Measurements from ENCODE around the gene SSPN. TPM values are rescaled to one million over a fixed set of nuclear protein-coding genes. Genes with fewer than 3 reads are reported as not detected.

The SSPN gene
- total RNA-seq, 1 experiment from 2014 or later: not detected

DNA sequence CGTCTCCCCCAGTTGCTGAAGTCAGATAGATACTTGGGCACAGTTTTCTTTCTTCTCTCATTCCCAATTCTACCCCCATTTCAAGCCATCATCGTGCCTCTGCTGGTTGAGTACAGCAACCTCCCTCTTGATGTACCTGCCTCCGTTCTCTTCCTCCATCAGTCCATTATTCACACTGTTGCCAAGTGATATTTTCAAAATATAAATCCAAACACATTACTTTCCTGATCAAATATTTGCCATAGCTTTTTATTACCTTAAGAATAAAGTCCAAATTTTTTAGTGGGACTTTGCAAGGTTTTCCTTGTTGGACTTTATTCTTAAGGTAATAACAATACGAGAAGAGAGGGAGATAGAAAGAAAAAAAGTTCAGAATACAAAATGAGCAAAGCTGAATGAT is 18.6 kb upstream of the SSPN start:
- no peaks in the 10 kb centered on the region for H3K27me3 ChIP-seq (ENCODE audit: low read length)
- no peaks in the 10 kb centered on the region for H3K9me3 ChIP-seq (ENCODE audit: low read length)
- no peaks in the 10 kb centered on the region for H3K9me2 ChIP-seq (replicated peaks; ENCODE audit: insufficient read depth, low read length)
- H3K79me2 ChIP-seq (ENCODE audit: low read length): no peaks in the 10 kb centered on the region
- H3K27ac ChIP-seq (ENCODE audit: low read length): no peak overlapping the region
- no peak for DNase-seq
- H3K4me2 ChIP-seq (ENCODE audit: low read depth, low read length, poor library complexity, severe bottlenecking): no peak overlapping the region
- no peak overlapping the region for H3K9ac ChIP-seq (ENCODE audit: low read length)
- H3K4me1 ChIP-seq (ENCODE audit: low read length): no peaks in the 10 kb centered on the region
- no peaks in the 10 kb centered on the region for H4K20me1 ChIP-seq (ENCODE audit: insufficient read depth, low read depth, low read length)
- no peak overlapping the region for H3K4me3 ChIP-seq (ENCODE audit: low read length)
- H3K36me3 ChIP-seq (ENCODE audit: insufficient read depth, low read length): no peaks in the 10 kb centered on the region
- no peak overlapping the region for H2AFZ ChIP-seq (ENCODE audit: low read length)

DNA sequence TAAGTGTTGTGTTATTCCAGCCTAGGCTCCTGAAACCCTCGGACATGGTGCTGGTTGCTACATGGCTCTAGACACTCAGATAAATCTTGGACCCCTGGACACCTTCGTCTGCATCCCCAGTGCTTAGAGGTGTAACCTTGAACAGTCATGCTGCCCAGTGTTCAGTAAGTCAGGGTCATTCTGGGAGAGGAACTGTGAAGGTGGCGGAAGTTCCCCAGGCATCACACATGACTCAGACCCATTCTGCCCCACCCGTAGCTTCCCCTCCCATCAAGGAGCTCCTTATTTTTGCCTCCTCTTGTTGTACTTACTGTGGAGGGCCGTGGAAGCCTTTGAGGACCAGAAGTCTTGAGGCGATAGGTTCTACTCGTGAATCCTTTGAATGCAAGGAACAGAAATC is 18.1 kb upstream of the SSPN start:
- H3K9me3 ChIP-seq (ENCODE audit: low read length): no peaks in the 10 kb centered on the region
- no peaks in the 10 kb centered on the region for H4K20me1 ChIP-seq (ENCODE audit: insufficient read depth, low read depth, low read length)
- no peak overlapping the region for H2AFZ ChIP-seq (ENCODE audit: low read length)
- H3K27ac ChIP-seq (ENCODE audit: low read length): no peak overlapping the region
- no peak overlapping the region for H3K9ac ChIP-seq (ENCODE audit: low read length)
- H3K4me2 ChIP-seq (ENCODE audit: low read depth, low read length, poor library complexity, severe bottlenecking): no peak overlapping the region
- H3K4me1 ChIP-seq (ENCODE audit: low read length): no peaks in the 10 kb centered on the region
- no peaks in the 10 kb centered on the region for H3K79me2 ChIP-seq (ENCODE audit: low read length)
- no peaks in the 10 kb centered on the region for H3K9me2 ChIP-seq (replicated peaks; ENCODE audit: insufficient read depth, low read length)
- no peaks in the 10 kb centered on the region for H3K36me3 ChIP-seq (ENCODE audit: insufficient read depth, low read length)
- H3K4me3 ChIP-seq (ENCODE audit: low read length): no peak overlapping the region
- no peak for DNase-seq
- no peaks in the 10 kb centered on the region for H3K27me3 ChIP-seq (ENCODE audit: low read length)

DNA sequence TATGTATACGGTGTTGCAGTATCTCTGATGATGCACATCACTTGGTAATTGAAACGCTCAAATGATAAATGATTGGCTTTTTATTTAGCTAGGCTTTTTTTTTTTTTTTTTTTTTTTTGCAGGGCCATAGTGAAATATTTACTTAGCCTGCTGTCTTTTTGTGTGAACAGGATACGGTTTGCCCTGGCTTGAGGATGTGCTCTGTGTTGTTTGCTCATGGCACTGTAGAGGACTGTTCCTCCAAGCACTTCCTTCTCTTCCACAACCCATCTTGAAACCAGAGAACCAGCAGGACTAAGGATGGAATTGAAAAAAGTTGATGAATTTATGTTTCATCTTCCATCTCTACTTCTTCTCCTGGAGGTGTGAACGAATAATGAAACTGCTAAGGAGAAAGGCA is 15.5 kb upstream of the SSPN start:
- H3K9me3 ChIP-seq (ENCODE audit: low read length): no peaks in the 10 kb centered on the region
- H3K9me2 ChIP-seq (replicated peaks; ENCODE audit: insufficient read depth, low read length): no peaks in the 10 kb centered on the region
- no peak for DNase-seq
- H3K27ac ChIP-seq (ENCODE audit: low read length): no peak overlapping the region
- H3K9ac ChIP-seq (ENCODE audit: low read length): no peak overlapping the region
- no peak overlapping the region for H3K4me3 ChIP-seq (ENCODE audit: low read length)
- H4K20me1 ChIP-seq (ENCODE audit: insufficient read depth, low read depth, low read length): no peaks in the 10 kb centered on the region
- no peak overlapping the region for H2AFZ ChIP-seq (ENCODE audit: low read length)
- H3K4me2 ChIP-seq (ENCODE audit: low read depth, low read length, poor library complexity, severe bottlenecking): no peak overlapping the region
- no peaks in the 10 kb centered on the region for H3K27me3 ChIP-seq (ENCODE audit: low read length)
- H3K4me1 ChIP-seq (ENCODE audit: low read length): no peaks in the 10 kb centered on the region
- no peaks in the 10 kb centered on the region for H3K36me3 ChIP-seq (ENCODE audit: insufficient read depth, low read length)
- no peaks in the 10 kb centered on the region for H3K79me2 ChIP-seq (ENCODE audit: low read length)

DNA sequence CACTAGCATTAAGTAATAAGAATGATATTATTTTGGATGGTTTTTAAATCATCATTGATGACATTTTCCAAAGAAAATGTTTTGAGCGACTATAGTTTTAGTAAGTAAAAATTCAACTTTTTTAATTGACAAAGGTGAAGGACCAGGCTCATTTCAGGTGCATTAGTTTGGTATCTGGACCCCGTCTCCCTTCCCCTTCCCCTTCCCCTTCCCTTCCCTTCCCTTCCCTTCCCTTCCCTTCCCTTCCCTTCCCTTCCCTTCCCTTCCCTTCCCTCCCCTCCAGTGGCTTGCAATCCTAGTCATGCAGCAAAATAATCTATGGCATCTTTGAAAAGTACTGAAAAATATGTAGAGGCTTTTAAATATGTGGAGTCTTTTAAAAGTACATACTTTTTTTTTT is 13.0 kb upstream of the SSPN start:
- no peak overlapping the region for H3K4me2 ChIP-seq (ENCODE audit: low read depth, low read length, poor library complexity, severe bottlenecking)
- no peak overlapping the region for H3K4me3 ChIP-seq (ENCODE audit: low read length)
- no peaks in the 10 kb centered on the region for H4K20me1 ChIP-seq (ENCODE audit: insufficient read depth, low read depth, low read length)
- no peaks in the 10 kb centered on the region for H3K9me2 ChIP-seq (replicated peaks; ENCODE audit: insufficient read depth, low read length)
- H3K27me3 ChIP-seq (ENCODE audit: low read length): no peaks in the 10 kb centered on the region
- no peaks in the 10 kb centered on the region for H3K4me1 ChIP-seq (ENCODE audit: low read length)
- H3K9me3 ChIP-seq (ENCODE audit: low read length): no peaks in the 10 kb centered on the region
- no peaks in the 10 kb centered on the region for H3K79me2 ChIP-seq (ENCODE audit: low read length)
- no peak overlapping the region for H2AFZ ChIP-seq (ENCODE audit: low read length)
- no peak overlapping the region for H3K27ac ChIP-seq (ENCODE audit: low read length)
- no peaks in the 10 kb centered on the region for H3K36me3 ChIP-seq (ENCODE audit: insufficient read depth, low read length)
- H3K9ac ChIP-seq (ENCODE audit: low read length): no peak overlapping the region
- DNase-seq: no peak

DNA sequence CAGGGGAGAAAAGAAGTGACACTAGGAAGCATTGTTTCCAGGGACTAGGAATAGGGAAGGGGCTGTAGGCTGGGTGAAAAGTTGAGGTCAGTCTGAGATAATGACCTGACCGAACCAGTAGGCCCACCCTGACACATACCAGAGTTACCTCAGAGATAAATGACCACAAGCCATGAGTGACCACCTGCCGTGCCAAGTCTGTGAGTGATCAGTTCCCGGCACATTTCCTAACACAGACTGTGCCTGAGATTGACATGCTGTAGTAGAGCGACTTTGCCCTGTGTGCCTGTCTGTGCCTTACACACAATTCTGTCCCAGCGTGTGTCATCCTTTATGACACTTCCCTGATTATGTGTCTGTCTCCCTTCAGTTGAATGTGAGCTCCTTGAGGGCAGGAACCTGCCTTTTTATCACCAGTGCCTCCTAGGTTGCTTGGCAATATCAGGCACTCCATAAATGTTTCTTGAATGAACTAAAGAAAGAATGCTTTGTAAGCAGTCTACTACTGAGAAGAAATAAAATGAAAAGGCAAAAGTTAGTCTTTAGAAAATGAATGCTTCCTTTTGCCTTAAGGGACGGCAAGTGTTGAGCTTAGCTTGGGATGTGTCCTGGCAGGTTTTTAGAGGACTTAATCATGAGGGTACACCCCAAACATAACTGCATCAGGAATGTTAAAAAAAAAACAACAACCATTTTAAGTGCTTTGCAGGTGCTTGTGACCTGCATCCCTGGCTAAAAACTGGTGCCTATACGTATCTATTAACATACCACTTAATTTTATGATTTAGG is 9.6 kb upstream of the SSPN start:
- Histone ChIP-seq H3K4me1 (ENCODE audit: low read length) (no peaks in the 10 kb centered on the region), H3K36me3 (ENCODE audit: insufficient read depth, low read length) (no peaks in the 10 kb centered on the region), H3K9ac (ENCODE audit: low read length) (no peak overlapping the region), H3K4me3 (ENCODE audit: low read length) (no peak overlapping the region), H3K9me3 (ENCODE audit: low read length) (no peaks in the 10 kb centered on the region), H3K4me2 (ENCODE audit: low read depth, low read length, poor library complexity, severe bottlenecking) (no peak overlapping the region), H3K79me2 (ENCODE audit: low read length) (no peaks in the 10 kb centered on the region), H4K20me1 (ENCODE audit: insufficient read depth, low read depth, low read length) (no peaks in the 10 kb centered on the region), H3K27ac (ENCODE audit: low read length) (no peak overlapping the region), H2AFZ (ENCODE audit: low read length) (no peak overlapping the region), H3K9me2 (replicated peaks; ENCODE audit: insufficient read depth, low read length) (no peaks in the 10 kb centered on the region), H3K27me3 (ENCODE audit: low read length) (no peaks in the 10 kb centered on the region)
- no peak for DNase-seq

DNA sequence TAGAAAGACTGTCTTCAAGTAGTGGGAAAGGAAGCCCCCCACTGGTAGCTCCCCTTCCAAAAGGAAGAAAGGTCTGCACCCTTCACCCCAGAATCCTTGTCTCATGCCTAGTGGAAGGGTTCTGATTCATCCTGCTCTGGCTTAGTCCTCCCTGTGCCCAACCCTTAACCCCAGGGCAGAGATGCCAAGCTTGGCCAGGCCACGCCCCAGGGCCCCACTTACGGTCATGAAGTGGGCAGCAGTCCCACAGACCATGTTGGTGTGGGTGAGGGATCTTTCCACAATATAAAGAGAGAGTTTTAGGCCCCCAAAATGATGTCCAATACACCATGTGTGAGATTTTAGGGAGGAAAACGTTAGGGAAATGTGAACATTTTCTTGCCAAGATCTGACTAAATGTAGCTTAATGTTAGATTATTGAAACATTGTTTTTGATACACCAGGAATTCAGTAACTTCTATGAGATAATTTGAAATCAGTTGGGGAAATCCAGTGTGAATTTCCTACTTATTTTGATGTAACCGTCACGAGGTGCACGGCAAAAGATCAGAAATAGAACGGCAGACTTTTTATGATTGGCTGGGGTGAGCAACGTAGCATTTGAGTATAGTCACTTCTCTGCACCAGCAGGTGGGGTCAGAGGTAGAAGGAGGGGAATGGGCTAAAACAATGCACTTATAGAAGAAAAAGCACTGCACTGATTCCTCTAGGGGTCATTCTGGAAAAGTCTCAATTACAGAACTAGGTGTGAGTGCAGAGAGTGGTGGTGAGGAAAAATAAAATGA is 8.2 kb upstream of the SSPN start:
- DNase-seq: peak; percentile 51
- Histone ChIP-seq H3K9me2 (replicated peaks; ENCODE audit: insufficient read depth, low read length) (no peaks in the 10 kb centered on the region), H3K4me1 (ENCODE audit: low read length) (no peaks in the 10 kb centered on the region), H4K20me1 (ENCODE audit: insufficient read depth, low read depth, low read length) (no peaks in the 10 kb centered on the region), H3K27ac (ENCODE audit: low read length) (no peak overlapping the region), H3K4me3 (ENCODE audit: low read length) (no peak overlapping the region), H3K9me3 (ENCODE audit: low read length) (no peaks in the 10 kb centered on the region), H2AFZ (ENCODE audit: low read length) (no peak overlapping the region), H3K27me3 (ENCODE audit: low read length) (no peaks in the 10 kb centered on the region), H3K4me2 (ENCODE audit: low read depth, low read length, poor library complexity, severe bottlenecking) (no peak overlapping the region), H3K36me3 (ENCODE audit: insufficient read depth, low read length) (no peaks in the 10 kb centered on the region), H3K9ac (ENCODE audit: low read length) (no peak overlapping the region), H3K79me2 (ENCODE audit: low read length) (no peaks in the 10 kb centered on the region)

DNA sequence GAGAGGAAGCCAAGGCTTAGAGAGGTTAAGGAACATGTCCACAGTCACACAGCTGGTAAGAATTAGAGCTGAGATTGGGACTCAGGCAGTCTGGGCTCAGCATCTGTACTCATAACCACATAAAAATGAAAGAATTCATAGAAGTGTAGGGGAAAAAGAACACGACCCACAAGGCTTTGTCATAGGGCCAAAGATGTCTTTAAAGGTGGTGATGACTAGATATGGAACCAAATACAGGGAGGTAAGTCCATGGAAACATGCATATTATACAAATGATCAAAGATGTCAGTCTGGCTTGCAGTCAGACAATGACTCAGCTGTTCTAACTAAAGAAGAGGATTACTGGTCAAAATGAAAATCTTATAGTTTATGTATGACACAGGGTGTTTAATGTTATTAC is 7.2 kb upstream of the SSPN start:
- Histone ChIP-seq H4K20me1 (ENCODE audit: insufficient read depth, low read depth, low read length) (no peaks in the 10 kb centered on the region), H2AFZ (ENCODE audit: low read length) (no peak overlapping the region), H3K27me3 (ENCODE audit: low read length) (no peaks in the 10 kb centered on the region)

DNA sequence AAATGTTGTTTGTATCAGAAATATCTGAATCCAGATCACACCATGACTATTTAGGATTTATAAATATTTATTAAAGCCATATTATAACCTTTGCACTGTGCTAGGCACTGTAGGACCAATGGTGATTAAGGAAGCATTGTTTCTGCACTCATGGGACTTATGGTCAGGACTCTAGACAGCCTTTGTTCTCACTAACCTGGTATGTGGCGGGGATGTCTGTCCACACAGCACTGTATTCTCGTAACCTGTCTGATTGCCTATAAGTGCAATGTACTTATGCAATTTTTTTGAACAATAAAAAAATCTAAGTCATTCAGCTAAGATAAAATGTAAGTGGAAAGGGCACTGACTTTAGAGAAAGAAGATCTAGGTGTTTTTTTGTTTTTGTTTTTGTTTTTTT is 6.7 kb upstream of the SSPN start:
- Histone ChIP-seq H3K9ac (ENCODE audit: low read length) (no peak overlapping the region), H3K9me2 (replicated peaks; ENCODE audit: insufficient read depth, low read length) (no peaks in the 10 kb centered on the region), H2AFZ (ENCODE audit: low read length) (no peak overlapping the region), H4K20me1 (ENCODE audit: insufficient read depth, low read depth, low read length) (no peaks in the 10 kb centered on the region), H3K4me1 (ENCODE audit: low read length) (no peaks in the 10 kb centered on the region), H3K36me3 (ENCODE audit: insufficient read depth, low read length) (no peaks in the 10 kb centered on the region), H3K4me2 (ENCODE audit: low read depth, low read length, poor library complexity, severe bottlenecking) (no peak overlapping the region), H3K9me3 (ENCODE audit: low read length) (no peaks in the 10 kb centered on the region), H3K4me3 (ENCODE audit: low read length) (no peak overlapping the region), H3K27me3 (ENCODE audit: low read length) (no peaks in the 10 kb centered on the region), H3K27ac (ENCODE audit: low read length) (no peak overlapping the region), H3K79me2 (ENCODE audit: low read length) (no peaks in the 10 kb centered on the region)
- DNase-seq: no peak

More for the DNA sequence above, 7.2 kb upstream of the SSPN start:
- Histone ChIP-seq H3K79me2 (ENCODE audit: low read length) (no peaks in the 10 kb centered on the region), H3K4me1 (ENCODE audit: low read length) (no peaks in the 10 kb centered on the region), H3K27ac (ENCODE audit: low read length) (no peak overlapping the region), H3K9me2 (replicated peaks; ENCODE audit: insufficient read depth, low read length) (no peaks in the 10 kb centered on the region), H3K4me2 (ENCODE audit: low read depth, low read length, poor library complexity, severe bottlenecking) (no peak overlapping the region), H3K4me3 (ENCODE audit: low read length) (no peak overlapping the region), H3K9ac (ENCODE audit: low read length) (no peak overlapping the region), H3K36me3 (ENCODE audit: insufficient read depth, low read length) (no peaks in the 10 kb centered on the region), H3K9me3 (ENCODE audit: low read length) (no peaks in the 10 kb centered on the region)
- peak; percentile 33 for DNase-seq

All from Karpas-422 (cell line).